Keratinocyte (primary cell): Measurements from ENCODE around the gene MDGA2. TPM values are rescaled to one million over a fixed set of nuclear protein-coding genes. Genes with fewer than 3 reads are reported as not detected.

ENCODE experiments used
- DNase-seq: peaks from one replicate; pipeline ENCODE4 v3.0.0-alpha.2; 2011; ENCODE audit warnings: low read depth, missing footprints, low spot score
- FAIRE-seq: peaks from 2 replicates; lab custom pipeline; 2011; peaks lifted over from hg19 to GRCh38; lab: Jason Lieb, UNC
- H2AFZ ChIP-seq: 2 replicates; pipeline ENCODE4 v1.6.0; 2012; ENCODE audit warnings: low read length, control low read depth, inconsistent platforms; ENCODE audit not compliant: control insufficient read depth
- H3K27ac ChIP-seq: 2 replicates; pipeline ENCODE4 v1.5.1; 2011; ENCODE audit warnings: low read length; ENCODE audit not compliant: control insufficient read depth, insufficient read depth
- H3K27me3 ChIP-seq: 3 replicates; pipeline ENCODE4 v1.6.0; 2011; ENCODE audit warnings: low read length; ENCODE audit not compliant: control insufficient read depth, insufficient read depth; ENCODE audit errors: extremely low read depth
- H3K36me3 ChIP-seq, 2 experiments: 2 replicates in 1 of 2; 3 replicates in 1 of 2; pipeline ENCODE4 v1.5.1; 2011; ENCODE audit warnings: low read length in 2 of 2, mild to moderate bottlenecking in 1 of 2; ENCODE audit not compliant: control insufficient read depth in 2 of 2, insufficient read depth in 2 of 2; ENCODE audit errors: extremely low read depth in 1 of 2
- H3K4me1 ChIP-seq: 3 replicates; pipeline ENCODE4 v1.5.1; 2011; ENCODE audit warnings: low read length; ENCODE audit not compliant: control insufficient read depth, insufficient read depth; ENCODE audit errors: extremely low read depth
- H3K4me2 ChIP-seq: 3 replicates; pipeline ENCODE4 v1.6.0; 2011; ENCODE audit warnings: low read depth, low read length; ENCODE audit not compliant: control insufficient read depth, insufficient read depth; ENCODE audit errors: extremely low read depth
- H3K4me3 ChIP-seq, 3 experiments: fragments of 200-600 bp in 1 of 3; sonication (generic) in 1 of 3; 2 replicates in 2 of 3; 3 replicates in 1 of 3; pipeline ENCODE4 v1.5.1; 2011 to 2016; ENCODE audit warnings: low read length in 3 of 3, mild to moderate bottlenecking in 3 of 3, control low read depth in 2 of 3, inconsistent platforms in 1 of 3, low read depth in 1 of 3, mixed read lengths in 1 of 3, mixed run types in 1 of 3, moderate library complexity in 1 of 3; ENCODE audit not compliant: control insufficient read depth in 2 of 3, insufficient read depth in 2 of 3; ENCODE audit errors: extremely low read depth in 1 of 3
- H3K79me2 ChIP-seq: 2 replicates; pipeline ENCODE4 v1.6.0; 2012; ENCODE audit warnings: low read length; ENCODE audit not compliant: control insufficient read depth, insufficient read depth
- H3K9ac ChIP-seq: 3 replicates; pipeline ENCODE4 v1.6.0; 2011; ENCODE audit warnings: low read length; ENCODE audit not compliant: control insufficient read depth, insufficient read depth; ENCODE audit errors: extremely low read depth
- H3K9me1 ChIP-seq: 3 replicates; pipeline ENCODE4 v1.6.0; 2011; ENCODE audit warnings: low read length; ENCODE audit not compliant: control insufficient read depth, insufficient read depth; ENCODE audit errors: extremely low read depth
- H3K9me3 ChIP-seq: 2 replicates; pipeline ENCODE4 v1.5.1; 2012; ENCODE audit warnings: low read depth, low read length; ENCODE audit not compliant: control insufficient read depth
- H4K20me1 ChIP-seq: 3 replicates; pipeline ENCODE4 v1.6.0; 2011; ENCODE audit warnings: low read length; ENCODE audit not compliant: control insufficient read depth, insufficient read depth; ENCODE audit errors: extremely low read depth
- EZH2 ChIP-seq: IDR thresholded peaks from one replicate; pipeline ENCODE4 v1.6.1; 2012; ENCODE audit warnings: inconsistent platforms, mild to moderate bottlenecking, low read length, moderate library complexity
- dilution Hi-C: fragments of 300-500 bp; cut with MboI; formaldehyde crosslinking; loops from one replicate; pipeline ENCODE4 v1.7.0; 2020; ENCODE audit warnings: low sequenced_read_pairs; ENCODE audit not compliant: extremely low pct_ligation_motif_present
- polyA plus RNA-seq, 5 experiments: library from polyadenylated mRNA; depleted of rRNA in 3 of 5; stranded (reverse) in 3 of 5; stranded (forward) in 1 of 5; unstranded in 1 of 5; fragments of >200 nt; gene quantifications; 1 replicate in 1 of 5; 2 replicates in 3 of 5; 3 replicates in 1 of 5; pipeline versions ENCODE4 v1.2.1 to v1.2.3, GENCODE V29; 2011 to 2012; ENCODE audit warnings: missing spikeins in 2 of 5, low read depth in 1 of 5, low replicate concordance in 1 of 5
- TF ChIP-seq, protein P1 (sequence below), 3 experiments: IDR thresholded peaks in 1 of 3; conservative IDR thresholded peaks in 1 of 3; optimal IDR thresholded peaks in 1 of 3; 2 replicates in 2 of 3; 3 replicates in 1 of 3; pipeline versions ENCODE3 to v1.5.1; 2011; ENCODE audit warnings: low read length in 3 of 3, mild to moderate bottlenecking in 3 of 3, moderate library complexity in 2 of 3, control low read depth in 1 of 3, inconsistent platforms in 1 of 3; ENCODE audit not compliant: insufficient read depth in 2 of 3; ENCODE audit errors: extremely low read depth in 1 of 3

The MDGA2 gene
- polyA plus RNA-seq, 1 donor (not counting 4 experiments of a cell fraction or from before 2014, with no cell fraction given) = not detected

- H3K27ac ChIP-seq = no peak overlapping the region
- H3K9ac ChIP-seq = no peak overlapping the region
- TF ChIP-seq EZH2 = no peak
- TF ChIP-seq, protein P1, sequence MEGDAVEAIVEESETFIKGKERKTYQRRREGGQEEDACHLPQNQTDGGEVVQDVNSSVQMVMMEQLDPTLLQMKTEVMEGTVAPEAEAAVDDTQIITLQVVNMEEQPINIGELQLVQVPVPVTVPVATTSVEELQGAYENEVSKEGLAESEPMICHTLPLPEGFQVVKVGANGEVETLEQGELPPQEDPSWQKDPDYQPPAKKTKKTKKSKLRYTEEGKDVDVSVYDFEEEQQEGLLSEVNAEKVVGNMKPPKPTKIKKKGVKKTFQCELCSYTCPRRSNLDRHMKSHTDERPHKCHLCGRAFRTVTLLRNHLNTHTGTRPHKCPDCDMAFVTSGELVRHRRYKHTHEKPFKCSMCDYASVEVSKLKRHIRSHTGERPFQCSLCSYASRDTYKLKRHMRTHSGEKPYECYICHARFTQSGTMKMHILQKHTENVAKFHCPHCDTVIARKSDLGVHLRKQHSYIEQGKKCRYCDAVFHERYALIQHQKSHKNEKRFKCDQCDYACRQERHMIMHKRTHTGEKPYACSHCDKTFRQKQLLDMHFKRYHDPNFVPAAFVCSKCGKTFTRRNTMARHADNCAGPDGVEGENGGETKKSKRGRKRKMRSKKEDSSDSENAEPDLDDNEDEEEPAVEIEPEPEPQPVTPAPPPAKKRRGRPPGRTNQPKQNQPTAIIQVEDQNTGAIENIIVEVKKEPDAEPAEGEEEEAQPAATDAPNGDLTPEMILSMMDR (optimal IDR thresholded peaks at IDR 0.05 in 1 of 3, IDR thresholded peaks at IDR 0.05 in 1 of 3, conservative IDR thresholded peaks at IDR 0.05 in 1 of 3; ENCODE audit: extremely low read depth in 1 of 3, insufficient read depth in 2 of 3, low read length in 3 of 3) = no peak
- DNase-seq (no peak), FAIRE-seq (no peak)
- no peak overlapping the region for H2AFZ ChIP-seq
- no peaks in the 10 kb centered on the region for H3K36me3 ChIP-seq
- no peaks in the 10 kb centered on the region for H3K4me1 ChIP-seq
- no peaks in the 10 kb centered on the region for H3K9me1 ChIP-seq
- H4K20me1 ChIP-seq = no peaks in the 10 kb centered on the region
- dilution Hi-C loops = no loop called here
- no peak overlapping the region for H3K4me2 ChIP-seq
- H3K9me3 ChIP-seq = no peaks in the 10 kb centered on the region
- H3K27me3 ChIP-seq = no peaks in the 10 kb centered on the region
- H3K4me3 ChIP-seq = no peak overlapping the region
- no peaks in the 10 kb centered on the region for H3K79me2 ChIP-seq
Observed at GRCh38 chr14:47710581-47710980, 35.2 kb upstream of the MDGA2 start.

DNA sequence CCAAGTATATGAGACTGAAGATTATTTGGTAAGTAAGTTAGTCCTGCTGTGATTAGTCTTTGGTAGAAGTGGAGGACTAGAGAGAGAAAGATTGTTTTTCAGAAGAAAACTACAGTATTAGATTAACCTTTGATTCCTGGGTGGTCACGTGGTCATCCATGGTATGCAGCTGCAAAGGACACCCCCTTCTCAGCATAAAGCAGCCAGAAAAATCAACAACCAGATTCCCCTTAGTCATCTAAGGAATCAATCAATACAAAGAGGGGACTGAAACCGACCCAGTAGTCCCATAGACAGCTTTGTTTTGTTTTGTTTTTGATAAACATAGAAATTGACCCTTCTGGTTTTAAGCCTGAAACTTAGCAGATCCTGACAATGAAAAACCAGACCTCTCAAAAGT lies 30.3 kb upstream of the MDGA2 start:
- no peak for FAIRE-seq
- H3K4me3 ChIP-seq = no peak overlapping the region

More for the DNA sequence above, 30.3 kb upstream of the MDGA2 start:
- Histone ChIP-seq H2AFZ (no peak overlapping the region), H3K4me1 (no peaks in the 10 kb centered on the region), H3K79me2 (no peaks in the 10 kb centered on the region), H3K27me3 (no peaks in the 10 kb centered on the region), H4K20me1 (no peaks in the 10 kb centered on the region), H3K9ac (no peak overlapping the region), H3K9me3 (no peaks in the 10 kb centered on the region), H3K27ac (no peak overlapping the region), H3K4me2 (no peak overlapping the region), H3K9me1 (no peaks in the 10 kb centered on the region), H3K36me3 (no peaks in the 10 kb centered on the region)
- no peak for DNase-seq
- TF ChIP-seq, protein P1 (optimal IDR thresholded peaks at IDR 0.05 in 1 of 3, IDR thresholded peaks at IDR 0.05 in 1 of 3, conservative IDR thresholded peaks at IDR 0.05 in 1 of 3; ENCODE audit: extremely low read depth in 1 of 3, insufficient read depth in 2 of 3, low read length in 3 of 3) = no peak
- TF ChIP-seq EZH2 = no peak
- dilution Hi-C loops = no loop called here
